Tibial nerve (tissue), 4 donors: Measurements from ENCODE around the gene SDCBP2. TPM values are rescaled to one million over a fixed set of nuclear protein-coding genes. Genes with fewer than 3 reads are reported as not detected.
A peak's percentile ranks its signal among the peaks of the same experiment; 100 is the strongest.

Experiments used
- DNase-seq, 2 donors: peaks; one replicate each; pipeline ENCODE4 v3.0.0-alpha.2; 2019; ENCODE audit warnings: low spot score in 2 of 2
- H3K27ac ChIP-seq, 4 donors: fragments of 200-600 bp; sonication (generic) in 3 of 4; one replicate each; pipeline ENCODE4 v1.5.1; 2017 to 2019; ENCODE audit warnings: mild to moderate bottlenecking in 1 of 4
- H3K27me3 ChIP-seq, 2 donors: fragments of 200-600 bp; sonication (generic) in 1 of 2; one replicate each; pipeline versions ENCODE4 v1.5.1 to v1.6.0; 2017 to 2019
- H3K36me3 ChIP-seq, 3 donors: fragments of 200-600 bp; sonication (generic); one replicate each; pipeline ENCODE4 v1.5.1; 2018 to 2019
- H3K4me1 ChIP-seq, 4 donors: fragments of 200-600 bp; sonication (generic) in 3 of 4; one replicate each; pipeline ENCODE4 v1.5.1; 2017 to 2019
- H3K4me3 ChIP-seq, 4 donors: fragments of 200-600 bp; sonication (generic) in 3 of 4; one replicate each; pipeline ENCODE4 v1.5.1; 2017 to 2019; ENCODE audit warnings: mild to moderate bottlenecking in 1 of 4, moderate library complexity in 1 of 4
- H3K9me3 ChIP-seq, 4 donors: fragments of 200-600 bp; sonication (generic) in 3 of 4; one replicate each; pipeline ENCODE4 v1.5.1; 2017 to 2019
- CTCF ChIP-seq, 5 experiments: fragments of 200-600 bp in 3 of 5; fragments of 450-650 bp in 2 of 5; sonication (generic) in 3 of 5; IDR thresholded peaks; one replicate each; pipeline ENCODE4 v1.5.1; 2016 to 2019; ENCODE audit warnings: antibody characterized with exemption in 5 of 5, mild to moderate bottlenecking in 3 of 5, moderate library complexity in 2 of 5
- EP300 ChIP-seq, 2 donors: sonication (generic); formaldehyde crosslinking; IDR thresholded peaks; one replicate each; pipeline ENCODE4 v1.6.1; 2017; ENCODE audit warnings: antibody characterized with exemption in 2 of 2, mild to moderate bottlenecking in 1 of 2
- POLR2A ChIP-seq, 2 donors: fragments of 450-650 bp; IDR thresholded peaks; one replicate each; pipeline ENCODE4 v1.6.1; 2017; ENCODE audit warnings: antibody characterized with exemption in 2 of 2, mild to moderate bottlenecking in 2 of 2, moderate library complexity in 2 of 2
- WGBS, 2 donors: methylation state at CpG; one replicate each; pipeline ENCODE4 v1.1.5; 2018; 5-methylcytosine and 5-hydroxymethylcytosine counted together
- total RNA-seq, 4 donors: library from RNA; depleted of rRNA; stranded (reverse); fragments of >200 nt; gene quantifications; one replicate each; pipeline ENCODE4 v1.1.0, GENCODE V29; 2016

The SDCBP2 gene
- total RNA-seq, 4 donors from 2014 or later = 1.9 to 4.2 (median 2.9) TPM

- Histone ChIP-seq H3K9me3 (no peaks in the 10 kb centered on the region), H3K4me3 (no peak overlapping the region), H3K4me1 (peaks cover 0 to under 1% (median 0%) of the 10 kb centered on the region in 4 donors), H3K27me3 (no peaks in the 10 kb centered on the region), H3K36me3 (no peaks in the 10 kb centered on the region), H3K27ac (no peak overlapping the region)
- DNase-seq = no peak
- TF ChIP-seq POLR2A (IDR thresholded peaks at IDR 0.05) = no peak
- no peak for TF ChIP-seq EP300 (IDR thresholded peaks at IDR 0.05)
- TF ChIP-seq CTCF (IDR thresholded peaks at IDR 0.05) = no peak
- 81 to 88% methylated on average over 4 of the region's 4 CpGs for WGBS, 2 donors
Measured at GRCh38 chr20:1319051-1319450, 9.9 kb downstream of the SDCBP2 start.

GRCh38 chr20:1317545-1318255 lies 11.2 kb downstream of the SDCBP2 start:
- WGBS, 2 donors = 38 to 41% methylated on average over 12 of the region's 12 CpGs
- no peaks in the 10 kb centered on the region for H3K27me3 ChIP-seq
- H3K36me3 ChIP-seq = no peaks in the 10 kb centered on the region
- DNase-seq = no peak
- H3K4me1 ChIP-seq = peaks cover 0 to 12% (median 2%) of the 10 kb centered on the region in 4 donors
- TF ChIP-seq POLR2A (IDR thresholded peaks at IDR 0.05) (no peak), CTCF (IDR thresholded peaks at IDR 0.05) (no peak), EP300 (IDR thresholded peaks at IDR 0.05) (no peak)
- H3K9me3 ChIP-seq = no peaks in the 10 kb centered on the region
- no peak overlapping the region for H3K4me3 ChIP-seq
- no peak overlapping the region for H3K27ac ChIP-seq

GRCh38 chr20:1315804-1316203 lies 13.1 kb downstream of the SDCBP2 start:
- H3K4me1 ChIP-seq = peaks cover 0 to 12% (median 2%) of the 10 kb centered on the region in 4 donors
- no peaks in the 10 kb centered on the region for H3K9me3 ChIP-seq
- DNase-seq = no peak
- H3K36me3 ChIP-seq = no peaks in the 10 kb centered on the region
- no peaks in the 10 kb centered on the region for H3K27me3 ChIP-seq
- 71 to 78% methylated on average over 5 of the region's 5 CpGs for WGBS, 2 donors
- no peak overlapping the region for H3K27ac ChIP-seq
- no peak overlapping the region for H3K4me3 ChIP-seq
- TF ChIP-seq EP300 (IDR thresholded peaks at IDR 0.05) (no peak), CTCF (IDR thresholded peaks at IDR 0.05) (no peak), POLR2A (IDR thresholded peaks at IDR 0.05) (no peak)

GRCh38 chr20:1313236-1313964 lies 15.5 kb downstream of the SDCBP2 start:
- no peak overlapping the region for H3K27ac ChIP-seq
- TF ChIP-seq POLR2A (IDR thresholded peaks at IDR 0.05) (no peak), EP300 (IDR thresholded peaks at IDR 0.05) (peak in 1 of 2 donors; percentile 26), CTCF (IDR thresholded peaks at IDR 0.05) (peak; percentile 93 to 98 (median 95))
- H3K4me3 ChIP-seq = peak overlapping the region in 3 of 4 donors; percentile 9 to 27 (median 13)
- H3K27me3 ChIP-seq = no peaks in the 10 kb centered on the region
- WGBS, 2 donors = 15 to 24% methylated on average over 24 to 32 of the region's 38 CpGs
- peak; percentile 32 to 69 for DNase-seq
- H3K4me1 ChIP-seq = peaks cover 0 to 12% (median 2%) of the 10 kb centered on the region in 4 donors
- H3K36me3 ChIP-seq = no peaks in the 10 kb centered on the region
- H3K9me3 ChIP-seq = no peaks in the 10 kb centered on the region

DNA sequence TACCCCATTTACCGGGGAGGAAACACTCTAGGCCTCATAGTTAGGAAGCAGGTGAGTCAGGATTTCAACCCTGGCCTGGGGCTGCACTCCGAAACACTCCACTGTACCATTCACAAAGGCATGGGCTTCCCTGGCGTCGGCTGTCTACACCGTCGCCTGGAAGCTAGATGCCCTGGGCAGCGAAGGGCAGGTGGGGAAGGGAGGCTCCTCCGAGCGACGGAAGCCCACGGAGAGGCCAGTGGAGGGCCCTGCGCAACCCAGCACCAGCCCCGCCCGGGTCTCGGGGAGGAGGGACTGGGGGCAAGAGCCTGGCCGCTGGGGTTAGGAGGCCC lies 16.1 kb downstream of the SDCBP2 start:
- H3K4me3 ChIP-seq = no peak overlapping the region
- 60 to 71% methylated on average over 1 to 16 of the region's 16 CpGs for WGBS, 2 donors
- H3K4me1 ChIP-seq = peaks cover 0 to 12% (median 2%) of the 10 kb centered on the region in 4 donors
- DNase-seq = no peak
- no peaks in the 10 kb centered on the region for H3K9me3 ChIP-seq
- no peak for TF ChIP-seq EP300 (IDR thresholded peaks at IDR 0.05)
- TF ChIP-seq CTCF (IDR thresholded peaks at IDR 0.05) = no peak
- TF ChIP-seq POLR2A (IDR thresholded peaks at IDR 0.05) = no peak
- H3K36me3 ChIP-seq = peaks cover 0 to 2% (median 0%) of the 10 kb centered on the region in 3 donors
- no peaks in the 10 kb centered on the region for H3K27me3 ChIP-seq
- no peak overlapping the region for H3K27ac ChIP-seq
